Upper lobe of left lung (tissue), 4 donors: Measurements from ENCODE around the gene TCL1A.

Experiments used
- CTCF ChIP-seq, 6 experiments: fragments of 450-650 bp in 4 of 6; fragments of 200-600 bp in 2 of 6; sonication (generic) in 2 of 6; IDR thresholded peaks; one replicate each; pipeline ENCODE4 v1.5.1; 2016 to 2019; ENCODE audit warnings: antibody characterized with exemption in 6 of 6
- POLR2A ChIP-seq, 4 donors: fragments of 450-650 bp; IDR thresholded peaks; one replicate each; pipeline ENCODE4 v1.5.1; 2016 to 2017; ENCODE audit warnings: antibody characterized with exemption in 4 of 4, mild to moderate bottlenecking in 2 of 4

- TF ChIP-seq CTCF (IDR thresholded peaks at IDR 0.05) (no peak), POLR2A (IDR thresholded peaks at IDR 0.05) (no peak)
Measured at GRCh38 chr14:95695913-95696312, 18.0 kb downstream of the TCL1A start.
